K562 (cell line): ENCODE results near the gene SNX15. TPM values are rescaled to one million over a fixed set of nuclear protein-coding genes. Genes with fewer than 3 reads are reported as not detected.
A peak's percentile ranks its signal among the peaks of the same experiment; 100 is the strongest.

ENCODE experiments used
- CCAR2 ChIP-seq: fragments of 200-400 bp; formaldehyde crosslinking; IDR thresholded peaks from 2 replicates; pipeline ENCODE4 v1.6.1; 2017; ENCODE audit warnings: mild to moderate bottlenecking, low read depth, low read length
- CREM ChIP-seq: IDR thresholded peaks from 2 replicates; pipeline ENCODE4 v1.6.1; 2014; ENCODE audit warnings: antibody characterized with exemption, low read depth
- ELK3 ChIP-seq: fragments of 450-650 bp; formaldehyde crosslinking; IDR thresholded peaks from 2 replicates; pipeline ENCODE4 v1.4.0; 2020; ENCODE audit warnings: mild to moderate bottlenecking
- EP400 ChIP-seq: fragments of 450-650 bp; IDR thresholded peaks from 2 replicates; pipeline ENCODE4 v1.6.1; 2017; ENCODE audit warnings: antibody characterized with exemption, mild to moderate bottlenecking, moderate library complexity
- FOXK1 ChIP-seq: sonication (generic); formaldehyde crosslinking; IDR thresholded peaks from 2 replicates; pipeline ENCODE4 v1.8.0; 2022; ENCODE audit warnings: missing genetic modification reagents, mild to moderate bottlenecking, borderline replicate concordance
- HOXB6 ChIP-seq: fragments of 250-450 bp; sonication (Bioruptor Pico); IDR thresholded peaks from 2 replicates; pipeline ENCODE4 v1.5.1; 2022; ENCODE audit warnings: mild to moderate bottlenecking, borderline replicate concordance
- IRF1 ChIP-seq: sonication (generic); formaldehyde crosslinking; IDR thresholded peaks from 2 replicates; pipeline ENCODE4 v1.8.0; 2022; ENCODE audit warnings: missing genetic modification reagents, mild to moderate bottlenecking, borderline replicate concordance
- LARP7 ChIP-seq: fragments of 450-650 bp; IDR thresholded peaks from 2 replicates; pipeline ENCODE4 v1.6.1; 2016
- LEF1 ChIP-seq: fragments of 450-650 bp; IDR thresholded peaks from 2 replicates; pipeline ENCODE4 v1.6.1; 2016; ENCODE audit warnings: mild to moderate bottlenecking
- MED1 ChIP-seq: sonication (generic); formaldehyde crosslinking; IDR thresholded peaks from 2 replicates; pipeline ENCODE4 v1.8.1; 2023; ENCODE audit warnings: missing genetic modification reagents, borderline replicate concordance
- PRMT5 ChIP-seq: sonication (generic); formaldehyde crosslinking; IDR thresholded peaks from 2 replicates; pipeline ENCODE4 v1.5.0; 2020; ENCODE audit warnings: missing genetic modification reagents
- RBM25 ChIP-seq: fragments of 200-400 bp; formaldehyde crosslinking; IDR thresholded peaks from 2 replicates; pipeline ENCODE4 v1.6.1; 2018; ENCODE audit warnings: low read length, low read depth, moderate library complexity; ENCODE audit not compliant: severe bottlenecking
- TARDBP ChIP-seq: fragments of 450-650 bp; IDR thresholded peaks from 2 replicates; pipeline ENCODE4 v1.6.1; 2016
- USF1 ChIP-seq: sonication (generic); formaldehyde crosslinking; IDR thresholded peaks from 2 replicates; pipeline ENCODE4 v1.9.0; 2022; ENCODE audit warnings: mild to moderate bottlenecking, missing genetic modification reagents
- ZBTB34 ChIP-seq: fragments of 250-450 bp; sonication (Bioruptor Pico); IDR thresholded peaks from 2 replicates; pipeline ENCODE4 v1.8.0; 2021; ENCODE audit warnings: mild to moderate bottlenecking, moderate library complexity
- ZFX ChIP-seq: sonication (generic); formaldehyde crosslinking; IDR thresholded peaks from 2 replicates; pipeline ENCODE4 v1.8.0; 2022; ENCODE audit warnings: mild to moderate bottlenecking, missing genetic modification reagents, moderate library complexity
- ZNF277 ChIP-seq: fragments of 250-450 bp; sonication (Bioruptor Pico); IDR thresholded peaks from 2 replicates; pipeline ENCODE4 v1.8.0; 2022; ENCODE audit warnings: inconsistent platforms, mild to moderate bottlenecking, moderate library complexity, borderline replicate concordance
- ZNF561 ChIP-seq: fragments of 450-650 bp; formaldehyde crosslinking; conservative IDR thresholded peaks from 2 replicates; pipeline ENCODE4 v1.4.0; 2020; ENCODE audit warnings: mild to moderate bottlenecking, moderate library complexity
- polyA plus RNA-seq, 8 experiments: library from polyadenylated mRNA; depleted of rRNA in 4 of 8; stranded (reverse) in 5 of 8; unstranded in 3 of 8; fragments of >200 nt; fragmentation: Nextera tagmentation in 2 of 8; fragmentation: Illumina TruSeq in 1 of 8; extraction: Ambion mirVana in 2 of 8; extraction: Trizol in 1 of 8; gene quantifications; 2 replicates each; pipeline versions ENCODE4 v1.2.1 to v1.2.3, GENCODE V29; 2011 to 2014; ENCODE audit warnings: inconsistent platforms in 1 of 8, missing spikeins in 1 of 8
- total RNA-seq, 7 experiments: library from RNA; depleted of rRNA in 6 of 7; stranded (reverse); fragments of >200 nt in 6 of 7; fragmentation: Illumina TruSeq in 2 of 7; extraction: Trizol in 2 of 7; gene quantifications; 2 replicates each; pipeline versions ENCODE4 v1.2.1 to v1.2.3, GENCODE V29; 2011 to 2021; ENCODE audit warnings: low replicate concordance in 1 of 7

Gene SNX15
- total and polyA plus RNA-seq, 9 of the 15 experiments (the other 6 are each of a cell fraction or from before 2014, with no cell fraction given) = 1.8 to 27.8 (median 15.2) TPM

- TF ChIP-seq USF1 (CRISPR knock-in tag) (no peak), CREM (peak; percentile 71), EP400 (peak; percentile 75), CCAR2 (no peak), ZFX (CRISPR knock-in tag) (peak; percentile 98), ZBTB34 (CRISPR knock-in tag) (no peak), ELK3 (CRISPR knock-in tag) (no peak), FOXK1 (CRISPR knock-in tag) (no peak), IRF1 (no peak; the same call in 1 of the 2 replicates), ZNF561 (CRISPR knock-in tag) (no peak), HOXB6 (CRISPR knock-in tag) (no peak; the same call in 1 of the 2 replicates), MED1 (no peak), LARP7 (no peak), TARDBP (0 out of 2 replicates have a peak, but pooled peaks have one; percentile 67), RBM25 (peak; percentile 29), LEF1 (no peak), ZNF277 (CRISPR knock-in tag) (no peak), PRMT5 (CRISPR knock-in tag) (no peak)
These were observed at the start of gene SNX15 (continued) for GRCh38 chr11:65027213-65028067.
